T-helper 2 cell treated with Interferon-gamma antibody and Interleukin-4, amounts not matched to agents 100 ng/mL and 5 ng/mL, for 36 hours (primary cell): ENCODE measurements around the gene ADAM15. TPM values are rescaled to one million over a fixed set of nuclear protein-coding genes. Genes with fewer than 3 reads are reported as not detected.

ENCODE experiments used
- intact Hi-C: fragments of 100-400 bp; cut with micrococcal nuclease; formaldehyde crosslinking; loops from one replicate; pipeline ENCODE4 v1.15.1; 2023
- total RNA-seq: library from RNA; stranded (reverse); gene quantifications from 2 replicates; pipeline ENCODE4 v1.2.3, GENCODE V29; 2022

Gene ADAM15, protein sequence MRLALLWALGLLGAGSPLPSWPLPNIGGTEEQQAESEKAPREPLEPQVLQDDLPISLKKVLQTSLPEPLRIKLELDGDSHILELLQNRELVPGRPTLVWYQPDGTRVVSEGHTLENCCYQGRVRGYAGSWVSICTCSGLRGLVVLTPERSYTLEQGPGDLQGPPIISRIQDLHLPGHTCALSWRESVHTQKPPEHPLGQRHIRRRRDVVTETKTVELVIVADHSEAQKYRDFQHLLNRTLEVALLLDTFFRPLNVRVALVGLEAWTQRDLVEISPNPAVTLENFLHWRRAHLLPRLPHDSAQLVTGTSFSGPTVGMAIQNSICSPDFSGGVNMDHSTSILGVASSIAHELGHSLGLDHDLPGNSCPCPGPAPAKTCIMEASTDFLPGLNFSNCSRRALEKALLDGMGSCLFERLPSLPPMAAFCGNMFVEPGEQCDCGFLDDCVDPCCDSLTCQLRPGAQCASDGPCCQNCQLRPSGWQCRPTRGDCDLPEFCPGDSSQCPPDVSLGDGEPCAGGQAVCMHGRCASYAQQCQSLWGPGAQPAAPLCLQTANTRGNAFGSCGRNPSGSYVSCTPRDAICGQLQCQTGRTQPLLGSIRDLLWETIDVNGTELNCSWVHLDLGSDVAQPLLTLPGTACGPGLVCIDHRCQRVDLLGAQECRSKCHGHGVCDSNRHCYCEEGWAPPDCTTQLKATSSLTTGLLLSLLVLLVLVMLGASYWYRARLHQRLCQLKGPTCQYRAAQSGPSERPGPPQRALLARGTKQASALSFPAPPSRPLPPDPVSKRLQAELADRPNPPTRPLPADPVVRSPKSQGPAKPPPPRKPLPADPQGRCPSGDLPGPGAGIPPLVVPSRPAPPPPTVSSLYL
- 47.0 and 51.4 TPM in 2 replicates for total RNA-seq

DNA sequence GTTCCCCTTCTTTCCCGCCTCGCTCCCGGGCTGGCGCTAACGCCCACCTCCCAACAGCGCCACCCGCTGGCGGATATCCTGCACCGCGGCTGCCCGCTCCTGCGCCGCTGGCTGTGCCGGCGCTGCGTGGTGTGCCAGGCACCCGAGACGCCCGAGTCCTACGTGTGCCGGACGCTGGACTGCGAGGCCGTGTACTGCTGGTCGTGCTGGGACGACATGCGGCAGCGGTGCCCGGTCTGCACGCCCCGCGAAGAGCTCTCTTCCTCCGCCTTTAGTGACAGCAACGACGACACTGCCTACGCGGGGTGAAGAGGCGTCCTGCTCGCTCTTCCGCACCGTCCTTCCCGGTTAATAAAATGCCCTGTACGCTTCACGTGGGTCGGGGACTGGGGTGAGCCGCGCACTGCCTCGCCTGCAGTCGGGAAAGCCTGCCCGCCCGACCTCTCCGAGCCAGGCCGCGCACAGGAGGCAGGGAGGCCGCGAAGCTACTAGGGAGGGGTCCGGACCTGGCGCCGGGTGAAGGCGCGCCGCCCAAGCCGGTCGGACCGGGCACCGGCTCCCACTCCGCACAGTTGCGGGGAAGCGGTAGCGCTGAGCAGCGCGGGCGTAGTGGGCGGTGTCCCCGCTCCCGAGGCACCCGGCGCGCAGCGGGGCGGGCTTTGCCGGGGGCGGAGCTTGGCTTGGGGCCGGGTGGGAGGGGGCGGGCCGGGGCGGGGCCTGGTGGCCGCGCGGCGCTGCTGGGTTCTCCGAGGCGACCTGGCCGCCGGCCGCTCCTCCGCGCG is at the start of gene ADAM15:
ADAM15 (plus strand) TSS at position 757 of the 782 bp plus-strand sequence. CDS start 71 bp downstream, outside the sequence.
- intact Hi-C loops, result loop anchor here (2.0 kb wide), 2 partner anchors 52 to 76 kb away; partner anchors contain the start of gene CKS1B

DNA sequence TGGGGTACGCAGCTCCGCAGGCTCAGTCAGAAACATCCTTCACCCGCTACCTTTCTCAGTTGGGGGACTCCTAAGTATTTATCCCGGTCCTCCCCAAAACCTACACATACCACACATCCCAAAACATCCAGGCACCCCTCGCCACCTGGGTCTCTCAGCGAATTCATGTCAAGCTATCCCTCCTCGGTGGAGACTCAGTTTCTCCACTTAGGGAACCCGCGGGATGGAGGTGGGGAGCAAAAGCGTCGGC is 49.8 kb upstream of the ADAM15 start:
- intact Hi-C loops, result loop anchor here (1.0 to 5.0 kb wide), 4 partner anchors 18 to 1501 kb away; partner anchors contain the start of genes FLAD1 and MEF2D

DNA sequence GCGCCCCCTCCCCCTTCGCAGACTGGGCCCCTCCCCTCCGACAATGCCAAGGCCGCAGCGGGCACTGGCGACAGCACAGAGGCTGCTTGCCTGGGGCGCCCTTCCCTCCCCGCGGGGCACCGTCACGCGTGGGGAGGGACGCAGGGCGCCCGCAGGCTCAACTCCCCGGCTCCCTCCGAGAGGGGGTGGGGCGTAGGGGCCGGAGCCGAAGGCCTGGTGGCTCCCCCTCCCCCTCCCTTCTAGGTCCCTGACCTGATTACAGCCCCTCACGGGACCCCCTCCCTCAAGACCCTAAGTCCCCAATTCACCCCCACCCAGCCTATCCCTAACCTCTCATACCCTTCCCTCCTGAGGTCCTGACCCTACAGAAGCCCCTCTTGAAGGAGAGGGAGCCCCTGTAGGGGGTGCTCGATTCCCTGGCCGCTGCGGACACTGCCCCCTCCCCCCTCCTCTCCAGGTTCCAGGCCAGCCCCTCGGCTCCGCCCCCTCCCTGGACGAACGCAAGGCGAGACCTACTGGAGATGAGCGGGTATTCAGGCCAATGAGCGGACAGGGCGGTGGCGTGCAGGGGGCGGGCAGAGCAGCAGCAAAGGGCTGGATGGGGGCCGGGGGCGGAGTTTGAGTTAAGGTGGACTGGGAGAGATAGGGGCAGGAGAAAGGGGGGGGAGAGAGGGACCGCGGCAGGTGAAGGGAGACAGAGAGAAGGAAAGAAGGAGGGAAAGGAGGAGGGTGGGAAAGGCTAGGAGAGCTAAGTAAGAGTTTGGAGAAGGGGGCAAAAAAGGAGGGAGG is 49.2 kb upstream of the ADAM15 start:
- intact Hi-C loops, result loop anchor here (1.0 to 5.0 kb wide), 7 partner anchors 19 to 1500 kb away; partner anchors contain the start of genes CKS1B, EFNA4, FLAD1 and MEF2D

DNA sequence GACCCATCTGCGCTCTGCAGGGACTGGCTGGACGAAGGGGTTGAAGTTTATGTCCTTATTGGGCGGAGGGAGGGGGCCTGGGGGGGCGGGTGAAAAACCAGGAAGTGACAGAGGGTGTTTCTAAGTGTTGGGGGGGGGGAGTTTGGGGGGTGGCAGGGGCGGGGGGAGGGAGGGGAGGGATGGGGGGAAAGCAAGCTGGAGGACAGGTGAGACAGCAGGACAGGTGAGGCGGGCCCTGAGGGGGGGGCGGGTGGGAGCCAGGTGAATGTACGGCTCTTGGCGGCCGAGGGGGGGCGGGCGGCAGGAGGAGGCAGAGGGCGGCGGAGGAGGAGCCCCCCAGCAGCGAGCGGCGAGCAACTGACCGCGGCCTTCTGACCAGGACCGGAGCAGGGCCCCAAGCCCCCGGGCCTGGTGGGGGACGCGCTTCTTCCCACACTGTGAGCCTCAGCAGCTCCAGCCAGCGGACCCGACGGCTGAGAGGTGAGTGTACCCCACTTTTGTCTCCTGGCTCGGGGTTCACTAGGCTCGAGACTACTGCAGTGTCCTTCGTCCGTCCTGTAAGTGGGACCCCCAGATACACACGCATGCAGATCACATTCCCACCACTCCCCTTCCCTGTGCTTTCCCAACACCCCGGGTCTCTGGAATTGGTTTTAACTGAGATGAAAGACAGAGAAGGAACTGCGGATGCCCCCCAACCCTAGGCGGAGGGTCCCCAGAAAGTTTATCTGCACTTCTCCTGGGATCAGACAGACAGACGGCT is 48.5 kb upstream of the ADAM15 start, which contains the start of gene ZBTB7B:
ZBTB7B (plus strand) TSS at position 339 of the 763 bp plus-strand sequence. CDS start 11,859 bp downstream, outside the sequence.
- intact Hi-C loops, result loop anchor here (1.0 to 5.0 kb wide), 4 partner anchors 28 to 1500 kb away; partner anchors contain the start of genes CKS1B, EFNA4 and MEF2D

DNA sequence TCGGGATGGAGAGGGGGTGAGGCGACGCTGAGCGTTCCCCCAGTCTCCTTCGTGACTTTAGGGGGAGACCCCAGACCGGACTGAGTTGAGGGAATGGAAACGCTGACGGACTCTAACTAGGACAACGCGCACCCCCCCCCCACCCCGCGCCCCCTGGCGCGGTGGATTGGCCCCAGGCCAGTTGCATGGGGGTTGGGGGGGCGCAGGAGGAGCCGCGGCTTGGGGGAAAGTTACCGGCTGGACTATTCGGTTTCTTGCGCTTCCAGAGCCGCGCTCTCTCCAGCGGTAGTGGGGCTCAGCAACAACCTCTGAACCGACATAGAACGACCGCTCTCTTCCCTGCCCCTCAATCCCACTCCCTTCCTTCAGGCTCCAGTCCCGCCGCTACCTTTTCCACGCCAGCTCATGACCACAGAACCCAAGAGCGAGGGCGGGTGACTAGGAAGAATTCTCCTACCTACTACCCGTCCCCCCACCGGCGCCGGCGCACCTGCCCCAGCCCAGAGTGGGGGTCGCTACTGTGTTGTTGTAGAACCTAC is 47.8 kb upstream of the ADAM15 start:
- intact Hi-C loops, result loop anchor here (2.0 to 5.0 kb wide), 2 partner anchors 82 to 1499 kb away; partner anchors contain the start of gene MEF2D

DNA sequence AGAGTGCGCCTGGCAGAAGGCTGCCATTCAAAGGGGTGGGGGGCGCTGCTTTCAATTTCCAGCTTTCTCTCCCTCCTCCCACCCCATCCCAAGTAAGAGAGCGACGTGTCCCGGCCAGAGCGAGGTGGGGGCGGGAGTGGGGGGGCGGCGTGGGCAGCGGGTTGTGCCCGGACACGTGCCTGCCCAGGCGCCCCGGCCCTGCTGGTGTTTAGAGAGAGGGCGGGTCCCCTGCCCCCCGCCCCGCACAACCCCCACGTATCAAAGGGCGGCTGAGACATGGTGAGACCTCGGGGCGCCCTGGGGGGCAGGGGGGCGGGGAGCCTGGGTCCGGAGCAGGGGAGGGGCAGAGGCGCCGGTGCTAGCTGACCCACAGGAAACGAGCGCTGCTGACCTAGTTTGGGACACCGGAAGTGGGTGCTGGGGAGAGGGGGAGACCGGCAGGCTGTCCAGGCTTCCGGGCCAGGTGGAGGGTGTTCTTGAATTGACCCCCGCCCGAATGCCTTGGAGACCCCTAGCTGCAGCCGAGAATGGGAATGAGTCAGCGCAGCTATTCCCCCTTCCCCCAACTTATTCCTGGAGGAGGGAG is 47.3 kb upstream of the ADAM15 start:
- intact Hi-C loops, result loop anchor here (2.0 to 5.0 kb wide), 2 partner anchors 81 to 1498 kb away; partner anchors contain the start of gene MEF2D

DNA sequence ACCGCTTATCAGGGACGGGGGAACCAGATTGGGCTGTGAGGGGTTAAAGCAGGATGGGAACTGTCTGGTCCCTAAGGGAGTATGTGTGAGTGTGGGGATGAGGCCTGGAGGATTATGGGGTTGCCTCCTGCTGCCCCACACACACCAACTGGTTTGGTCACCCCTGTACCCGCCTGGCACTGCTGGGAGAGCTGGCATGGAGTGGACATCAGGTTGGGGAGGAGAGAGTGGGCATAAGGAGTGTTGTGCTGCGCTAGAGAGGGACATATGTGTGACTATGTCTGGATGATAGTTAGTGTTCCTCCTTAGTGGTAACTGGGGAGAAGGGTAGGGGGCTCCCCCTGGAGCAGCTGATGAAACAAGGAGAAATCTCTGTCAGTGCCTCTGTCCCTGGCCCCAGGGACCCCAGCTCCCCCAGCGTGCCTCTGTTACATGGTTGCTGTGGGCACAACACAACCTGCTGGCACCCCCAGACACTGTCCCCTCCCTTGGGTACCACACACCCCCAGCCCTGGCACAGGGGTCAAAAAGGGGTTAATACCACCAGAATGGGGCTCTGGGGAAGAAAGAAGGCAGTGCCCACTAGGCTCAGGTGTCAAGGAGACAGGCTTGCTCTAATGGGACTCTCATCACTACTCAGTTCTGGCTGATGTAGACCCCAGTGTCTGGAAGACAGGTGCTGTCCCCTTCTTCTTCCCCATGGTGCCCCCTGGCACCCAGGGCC is 46.6 kb upstream of the ADAM15 start:
- intact Hi-C loops, result loop anchor here (5.0 kb wide), 1 partner anchor 1498 kb away; the partner anchor contains the start of gene MEF2D

DNA sequence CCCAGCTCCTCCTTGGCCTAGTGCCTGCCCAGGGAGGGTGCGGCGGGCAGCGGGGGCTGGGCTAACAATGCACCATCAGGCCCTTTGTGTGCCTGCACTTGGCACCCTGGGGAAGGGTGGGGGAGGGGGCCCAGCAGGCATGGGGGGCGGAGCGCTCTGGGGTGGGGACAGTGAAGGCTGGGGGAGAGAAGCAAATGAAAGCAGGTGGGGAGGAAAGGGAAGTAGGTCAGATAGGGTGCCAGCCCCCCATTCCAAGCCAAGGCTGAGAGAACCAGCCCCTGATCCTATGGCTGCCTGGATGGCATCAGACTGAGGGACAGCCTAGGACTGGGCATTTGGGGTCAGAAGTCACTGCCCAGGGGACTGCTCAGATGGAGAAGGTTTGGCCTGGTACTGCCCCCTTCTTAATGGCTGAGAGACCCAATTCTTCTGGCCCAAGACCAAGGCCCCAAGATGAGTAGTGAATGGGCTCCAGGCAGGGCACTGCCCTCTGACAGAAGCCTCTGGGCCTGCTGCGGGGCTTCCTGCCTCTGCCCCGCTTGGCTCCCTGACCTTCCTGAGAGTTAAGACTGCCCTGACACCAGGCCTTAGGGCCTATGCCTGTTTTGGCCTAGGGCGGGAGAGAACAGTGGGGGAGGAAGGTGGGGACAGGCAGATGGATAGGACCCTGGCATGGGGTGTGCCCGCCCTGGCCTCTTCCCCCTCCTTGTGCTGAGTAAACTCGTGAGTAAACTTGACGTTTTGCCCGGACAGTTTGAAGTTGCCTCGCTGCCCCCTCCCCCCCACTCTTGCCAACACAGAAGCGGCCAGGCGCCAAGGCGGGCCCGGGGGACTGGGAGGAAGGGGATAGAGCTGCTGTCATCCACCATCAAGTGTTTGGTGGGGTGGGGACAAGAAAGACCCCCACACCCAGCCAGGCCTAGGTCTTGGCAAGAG is 45.8 kb upstream of the ADAM15 start:
- intact Hi-C loops, result no loop called here

DNA sequence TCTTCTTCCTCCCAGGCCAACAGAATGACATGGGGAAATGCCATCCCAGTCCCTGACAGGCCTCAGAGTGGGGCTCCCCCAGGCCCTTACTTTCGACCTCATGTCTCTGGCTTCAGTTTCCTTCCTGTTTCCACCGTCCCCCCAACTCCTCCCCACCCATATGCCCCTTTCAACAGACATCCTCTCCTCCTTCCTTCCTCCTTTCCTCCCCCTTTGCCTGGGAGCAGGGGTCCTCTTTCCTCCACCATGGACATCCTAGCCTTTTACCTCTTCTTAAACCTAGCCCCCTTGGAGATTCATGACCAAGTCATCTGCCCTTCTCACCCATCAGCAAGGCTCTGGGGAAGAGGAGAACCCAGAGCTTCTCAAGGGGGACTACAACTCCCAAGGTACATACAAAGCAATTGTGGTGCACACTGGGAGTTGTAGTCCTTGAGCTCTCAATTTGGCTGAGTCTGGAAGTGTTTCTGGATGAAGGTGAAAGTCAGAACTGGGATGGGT is 44.5 kb upstream of the ADAM15 start:
- intact Hi-C loops, result no loop called here

DNA sequence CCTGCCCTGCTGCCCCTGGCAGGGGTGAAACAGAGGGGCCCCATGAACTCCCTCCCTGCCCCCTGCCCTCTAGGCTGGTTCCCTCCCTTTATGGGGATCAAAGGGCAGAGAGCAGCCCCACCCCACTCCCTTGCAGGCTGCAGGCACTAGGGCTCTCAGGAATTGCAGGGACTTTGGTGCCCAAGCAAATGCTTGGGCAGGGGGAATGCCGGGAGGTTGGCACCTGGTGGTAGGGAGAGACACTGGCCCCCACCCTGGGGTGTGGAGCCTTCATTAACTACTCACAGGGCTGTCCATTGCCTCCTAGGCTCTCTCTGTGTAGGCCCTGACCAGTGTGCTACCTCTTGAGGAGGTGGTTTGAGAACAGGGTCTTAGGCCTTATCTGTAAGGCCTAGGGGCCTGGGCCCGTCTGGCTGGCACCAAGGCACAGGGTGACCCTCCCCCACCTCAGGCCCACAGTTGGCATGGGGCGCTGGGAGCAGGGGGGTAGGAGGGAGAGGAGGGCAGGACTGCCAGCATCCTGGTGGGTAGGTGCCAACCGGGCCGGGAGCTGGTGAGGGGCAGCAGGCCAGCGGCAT is 43.8 kb upstream of the ADAM15 start:
- intact Hi-C loops, result no loop called here

DNA sequence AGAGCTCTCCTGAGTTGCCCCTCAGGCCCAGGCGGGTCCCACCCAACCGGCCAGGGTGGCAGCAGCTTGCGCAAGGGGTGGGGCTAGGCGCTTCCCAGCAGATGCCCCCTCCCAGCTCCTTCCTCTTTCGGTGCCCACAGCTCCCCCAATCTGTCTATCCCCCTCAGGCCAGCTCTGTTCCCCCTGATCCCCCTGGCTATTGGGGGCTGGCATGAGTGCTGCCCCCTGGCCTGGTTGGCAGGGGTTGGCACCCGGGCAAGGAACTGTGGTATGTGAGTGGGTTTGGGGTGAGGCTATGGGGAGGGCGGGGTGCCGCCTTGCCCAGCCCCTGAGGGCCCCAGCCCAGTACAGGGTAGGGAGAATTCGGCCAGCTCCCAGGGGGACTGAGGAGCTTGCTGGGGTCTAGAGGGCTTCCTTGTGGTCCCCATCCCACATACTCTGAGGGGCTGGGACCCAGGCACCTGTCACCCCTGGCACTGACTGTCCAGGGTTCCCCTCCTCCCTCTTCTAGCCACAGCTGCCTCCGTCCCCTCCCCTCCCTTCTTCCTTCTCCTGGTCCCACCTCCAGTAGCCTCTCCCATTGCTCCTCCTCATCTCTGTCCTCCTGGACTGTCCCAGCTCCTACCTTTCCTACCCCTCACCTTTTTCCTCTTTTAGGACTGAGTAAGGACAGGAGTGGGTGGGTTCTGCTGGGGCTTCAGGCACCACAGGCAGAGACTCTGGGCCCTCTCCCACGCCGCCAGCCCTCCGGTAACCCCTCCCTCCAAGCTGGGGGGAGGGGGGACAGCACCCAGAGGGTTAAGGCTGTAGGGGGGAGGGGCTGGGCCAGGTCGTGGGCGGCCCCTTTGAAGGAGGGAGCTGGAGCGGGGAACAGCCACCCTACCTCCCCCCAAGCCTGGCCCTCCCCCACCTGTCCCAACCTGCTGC is 42.8 kb upstream of the ADAM15 start:
- intact Hi-C loops, result no loop called here

DNA sequence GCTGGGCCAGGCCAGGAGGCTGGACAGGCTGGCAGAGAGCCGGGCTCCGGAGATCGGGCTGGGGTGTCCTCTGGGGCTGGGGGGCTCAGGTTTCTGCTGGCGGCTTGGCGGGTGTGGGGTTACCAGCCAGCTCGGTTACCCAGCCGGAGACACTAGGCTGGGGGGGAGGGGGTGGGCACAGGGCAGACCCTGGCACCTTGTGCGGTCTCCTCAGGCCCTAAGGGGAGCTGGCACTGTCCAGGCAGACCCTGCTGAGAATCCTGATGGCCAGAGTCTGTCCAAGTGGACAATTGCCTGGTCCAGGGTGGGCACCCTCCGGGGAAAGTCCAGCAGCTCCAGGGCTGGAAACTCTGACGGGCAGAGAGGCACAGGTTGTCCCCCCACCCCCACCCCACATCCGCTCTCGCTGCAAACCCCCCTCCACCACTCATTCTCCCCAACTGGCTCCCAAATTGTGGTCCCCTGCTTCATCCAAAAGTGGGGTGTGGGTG is 41.9 kb upstream of the ADAM15 start:
- intact Hi-C loops, result no loop called here

DNA sequence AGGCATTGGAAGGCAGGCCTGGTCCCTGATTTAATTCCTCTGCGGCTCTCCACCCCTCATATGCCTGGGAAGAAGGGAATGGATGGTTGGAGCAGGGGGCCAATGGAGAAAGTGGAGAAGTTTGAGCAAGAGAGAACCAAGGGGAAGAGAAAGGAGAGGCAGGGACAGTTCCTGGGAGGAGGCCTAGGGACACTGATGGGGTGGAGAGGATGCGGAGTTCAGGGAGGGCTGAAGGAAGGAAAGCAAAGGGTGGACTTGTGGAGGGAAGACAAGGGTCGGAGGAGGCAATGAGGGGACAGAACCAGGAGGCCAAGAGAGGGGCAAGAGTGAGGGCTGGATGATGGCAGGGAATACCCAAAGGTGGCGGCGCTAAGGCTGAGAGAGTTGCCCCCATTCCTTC is 41.4 kb upstream of the ADAM15 start:
- intact Hi-C loops, result no loop called here

DNA sequence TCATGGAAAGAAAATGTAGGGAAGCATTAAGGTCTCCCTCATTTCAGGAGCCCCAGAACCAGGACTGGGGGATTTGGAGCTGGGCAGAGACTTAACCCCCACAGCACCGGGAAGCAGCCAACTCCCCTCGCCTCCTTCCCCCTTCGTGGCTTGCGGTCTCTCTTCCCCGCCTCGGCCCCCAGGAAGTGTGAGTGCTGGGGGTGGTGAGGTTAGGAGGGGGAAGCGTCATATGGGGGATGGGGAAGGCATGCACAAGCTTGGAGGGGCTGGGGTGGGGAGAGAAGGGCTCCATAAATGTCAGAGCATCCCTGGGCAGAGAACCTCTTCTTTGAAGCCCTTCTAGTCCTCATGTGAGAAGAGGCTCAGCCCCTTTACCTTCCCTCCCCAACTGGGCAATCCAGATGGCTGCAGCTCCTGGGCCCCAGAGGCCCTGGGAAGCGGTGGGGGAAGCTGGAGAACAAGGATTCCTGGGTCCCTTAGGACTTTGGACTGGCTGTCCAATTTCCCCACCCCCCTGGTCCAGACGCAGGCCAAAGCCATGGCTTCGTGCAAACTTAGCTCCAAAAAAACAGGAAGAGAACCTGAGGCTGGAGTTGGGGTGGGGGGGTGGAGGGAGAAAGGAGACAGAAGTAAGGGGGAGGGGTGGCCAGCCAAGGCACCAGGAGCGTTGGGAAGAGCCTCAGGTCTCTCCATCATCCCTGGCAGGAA is 40.8 kb upstream of the ADAM15 start:
- intact Hi-C loops, result no loop called here
